Measurements from ENCODE around the gene SYNGAP1. TPM values are rescaled to one million over a fixed set of nuclear protein-coding genes. Genes with fewer than 3 reads are reported as not detected.
"Not testable (repeated sequence)": the region's sequence is repeated elsewhere in the genome, so short reads cannot be mapped to it uniquely, and the experiment has no call there.

The SYNGAP1 gene
- total and polyA plus RNA-seq, 4 donors, result 0.32 to 1.8 (median 1.1) TPM

DNA sequence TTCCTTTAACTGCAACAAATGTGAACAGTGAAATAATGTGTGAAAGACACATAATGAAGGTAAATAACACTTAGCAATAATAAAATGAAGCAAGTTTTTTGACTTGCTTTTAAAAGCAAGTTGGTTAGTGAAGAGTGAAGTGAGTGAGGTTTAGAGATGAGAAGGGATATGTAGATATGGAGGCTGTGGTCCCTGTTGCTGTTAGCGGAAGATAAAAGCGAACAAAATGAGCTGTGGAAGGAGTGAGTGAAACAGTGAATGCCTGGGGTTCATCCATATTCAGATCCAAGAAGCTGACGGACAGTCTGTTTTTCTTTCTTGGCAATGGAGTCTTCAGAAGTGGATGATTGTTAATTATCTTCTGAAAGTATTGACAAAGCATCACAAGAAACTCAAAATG, 58.0 kb downstream of the SYNGAP1 start:
- DNase-seq (ENCODE audit: low spot score), result no peak
- H3K4me1 ChIP-seq (ENCODE audit: control insufficient read depth in 4 of 4, insufficient read depth in 4 of 4, low read length in 3 of 4), result no peaks in the 10 kb centered on the region
- 73% methylated on average over 3 of the region's 3 CpGs for WGBS
- no peaks in the 10 kb centered on the region for H3K27me3 ChIP-seq (ENCODE audit: control insufficient read depth in 4 of 4, insufficient read depth in 4 of 4, low read length in 3 of 4)
- no peaks in the 10 kb centered on the region for H3K36me3 ChIP-seq (ENCODE audit: control insufficient read depth in 4 of 4, insufficient read depth in 3 of 4, low read depth in 1 of 4, low read length in 3 of 4)
- no peak overlapping the region for H3K9ac ChIP-seq (ENCODE audit: low read depth in 1 of 2, low read length in 2 of 2)
- H3K4me3 ChIP-seq (ENCODE audit: low read depth in 1 of 3, low read length in 3 of 3), result no peak overlapping the region
- no peak overlapping the region for H3K27ac ChIP-seq (ENCODE audit: low read depth in 1 of 2, low read length in 2 of 2)
- H3K9me3 ChIP-seq (ENCODE audit: control insufficient read depth in 4 of 4, low read length in 3 of 4), result no peaks in the 10 kb centered on the region
- TF ChIP-seq, protein P1, sequence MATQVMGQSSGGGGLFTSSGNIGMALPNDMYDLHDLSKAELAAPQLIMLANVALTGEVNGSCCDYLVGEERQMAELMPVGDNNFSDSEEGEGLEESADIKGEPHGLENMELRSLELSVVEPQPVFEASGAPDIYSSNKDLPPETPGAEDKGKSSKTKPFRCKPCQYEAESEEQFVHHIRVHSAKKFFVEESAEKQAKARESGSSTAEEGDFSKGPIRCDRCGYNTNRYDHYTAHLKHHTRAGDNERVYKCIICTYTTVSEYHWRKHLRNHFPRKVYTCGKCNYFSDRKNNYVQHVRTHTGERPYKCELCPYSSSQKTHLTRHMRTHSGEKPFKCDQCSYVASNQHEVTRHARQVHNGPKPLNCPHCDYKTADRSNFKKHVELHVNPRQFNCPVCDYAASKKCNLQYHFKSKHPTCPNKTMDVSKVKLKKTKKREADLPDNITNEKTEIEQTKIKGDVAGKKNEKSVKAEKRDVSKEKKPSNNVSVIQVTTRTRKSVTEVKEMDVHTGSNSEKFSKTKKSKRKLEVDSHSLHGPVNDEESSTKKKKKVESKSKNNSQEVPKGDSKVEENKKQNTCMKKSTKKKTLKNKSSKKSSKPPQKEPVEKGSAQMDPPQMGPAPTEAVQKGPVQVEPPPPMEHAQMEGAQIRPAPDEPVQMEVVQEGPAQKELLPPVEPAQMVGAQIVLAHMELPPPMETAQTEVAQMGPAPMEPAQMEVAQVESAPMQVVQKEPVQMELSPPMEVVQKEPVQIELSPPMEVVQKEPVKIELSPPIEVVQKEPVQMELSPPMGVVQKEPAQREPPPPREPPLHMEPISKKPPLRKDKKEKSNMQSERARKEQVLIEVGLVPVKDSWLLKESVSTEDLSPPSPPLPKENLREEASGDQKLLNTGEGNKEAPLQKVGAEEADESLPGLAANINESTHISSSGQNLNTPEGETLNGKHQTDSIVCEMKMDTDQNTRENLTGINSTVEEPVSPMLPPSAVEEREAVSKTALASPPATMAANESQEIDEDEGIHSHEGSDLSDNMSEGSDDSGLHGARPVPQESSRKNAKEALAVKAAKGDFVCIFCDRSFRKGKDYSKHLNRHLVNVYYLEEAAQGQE (IDR thresholded peaks at IDR 0.05), result no peak
- TF ChIP-seq, protein P2, sequence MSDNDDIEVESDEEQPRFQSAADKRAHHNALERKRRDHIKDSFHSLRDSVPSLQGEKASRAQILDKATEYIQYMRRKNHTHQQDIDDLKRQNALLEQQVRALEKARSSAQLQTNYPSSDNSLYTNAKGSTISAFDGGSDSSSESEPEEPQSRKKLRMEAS (IDR thresholded peaks at IDR 0.05), result no peak
- TF ChIP-seq GABPA (IDR thresholded peaks at IDR 0.05 in 1 of 2, conservative IDR thresholded peaks at IDR 0.05 in 1 of 2), result no peak
- TF ChIP-seq, protein P3, sequence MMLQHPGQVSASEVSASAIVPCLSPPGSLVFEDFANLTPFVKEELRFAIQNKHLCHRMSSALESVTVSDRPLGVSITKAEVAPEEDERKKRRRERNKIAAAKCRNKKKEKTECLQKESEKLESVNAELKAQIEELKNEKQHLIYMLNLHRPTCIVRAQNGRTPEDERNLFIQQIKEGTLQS (IDR thresholded peaks at IDR 0.05), result no peak

DNA sequence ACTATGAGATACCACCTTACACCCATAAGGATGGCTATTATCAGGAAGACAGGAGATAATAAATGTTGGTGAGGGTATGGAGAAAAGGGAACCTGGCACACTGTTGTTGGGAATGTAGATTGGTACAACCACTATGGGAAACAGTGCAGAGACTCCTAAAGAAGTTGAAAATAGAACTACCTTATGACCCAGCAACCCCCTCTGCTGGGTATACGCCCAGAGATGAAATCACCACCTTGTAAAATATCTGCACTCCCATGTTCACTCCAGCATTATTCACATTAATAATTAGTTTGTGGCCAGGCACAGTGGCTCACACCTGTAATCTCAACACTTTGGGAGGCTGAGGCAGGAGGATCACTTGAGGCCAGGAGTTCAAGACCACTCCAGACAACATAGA, 61.3 kb downstream of the SYNGAP1 start:
- H3K9ac ChIP-seq (ENCODE audit: low read depth in 1 of 2, low read length in 2 of 2), result no peak overlapping the region
- no peak for DNase-seq (ENCODE audit: low spot score)
- no peaks in the 10 kb centered on the region for H3K9me3 ChIP-seq (ENCODE audit: control insufficient read depth in 4 of 4, low read length in 3 of 4)
- no peak overlapping the region for H3K4me3 ChIP-seq (ENCODE audit: low read depth in 1 of 3, low read length in 3 of 3)
- TF ChIP-seq JUND (IDR thresholded peaks at IDR 0.05) (no peak), FOXA1 (IDR thresholded peaks at IDR 0.05) (no peak), EGR1 (IDR thresholded peaks at IDR 0.05; ENCODE audit: low read depth in 2 of 2) (no peak), TAF1 (conservative IDR thresholded peaks at IDR 0.05) (no peak), YY1 (IDR thresholded peaks at IDR 0.05) (no peak)
- TF ChIP-seq, protein P4, sequence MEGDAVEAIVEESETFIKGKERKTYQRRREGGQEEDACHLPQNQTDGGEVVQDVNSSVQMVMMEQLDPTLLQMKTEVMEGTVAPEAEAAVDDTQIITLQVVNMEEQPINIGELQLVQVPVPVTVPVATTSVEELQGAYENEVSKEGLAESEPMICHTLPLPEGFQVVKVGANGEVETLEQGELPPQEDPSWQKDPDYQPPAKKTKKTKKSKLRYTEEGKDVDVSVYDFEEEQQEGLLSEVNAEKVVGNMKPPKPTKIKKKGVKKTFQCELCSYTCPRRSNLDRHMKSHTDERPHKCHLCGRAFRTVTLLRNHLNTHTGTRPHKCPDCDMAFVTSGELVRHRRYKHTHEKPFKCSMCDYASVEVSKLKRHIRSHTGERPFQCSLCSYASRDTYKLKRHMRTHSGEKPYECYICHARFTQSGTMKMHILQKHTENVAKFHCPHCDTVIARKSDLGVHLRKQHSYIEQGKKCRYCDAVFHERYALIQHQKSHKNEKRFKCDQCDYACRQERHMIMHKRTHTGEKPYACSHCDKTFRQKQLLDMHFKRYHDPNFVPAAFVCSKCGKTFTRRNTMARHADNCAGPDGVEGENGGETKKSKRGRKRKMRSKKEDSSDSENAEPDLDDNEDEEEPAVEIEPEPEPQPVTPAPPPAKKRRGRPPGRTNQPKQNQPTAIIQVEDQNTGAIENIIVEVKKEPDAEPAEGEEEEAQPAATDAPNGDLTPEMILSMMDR (IDR thresholded peaks at IDR 0.05; ENCODE audit: low read depth, low read length, missing input control), result no peak
- no peak overlapping the region for H3K27ac ChIP-seq (ENCODE audit: low read depth in 1 of 2, low read length in 2 of 2)
- 71% methylated on average over 1 of the region's 1 CpG for WGBS
- no peaks in the 10 kb centered on the region for H3K27me3 ChIP-seq (ENCODE audit: control insufficient read depth in 4 of 4, insufficient read depth in 4 of 4, low read length in 3 of 4)
- H3K4me1 ChIP-seq (ENCODE audit: control insufficient read depth in 4 of 4, insufficient read depth in 4 of 4, low read length in 3 of 4), result no peaks in the 10 kb centered on the region
- no peaks in the 10 kb centered on the region for H3K36me3 ChIP-seq (ENCODE audit: control insufficient read depth in 4 of 4, insufficient read depth in 3 of 4, low read depth in 1 of 4, low read length in 3 of 4)

DNA sequence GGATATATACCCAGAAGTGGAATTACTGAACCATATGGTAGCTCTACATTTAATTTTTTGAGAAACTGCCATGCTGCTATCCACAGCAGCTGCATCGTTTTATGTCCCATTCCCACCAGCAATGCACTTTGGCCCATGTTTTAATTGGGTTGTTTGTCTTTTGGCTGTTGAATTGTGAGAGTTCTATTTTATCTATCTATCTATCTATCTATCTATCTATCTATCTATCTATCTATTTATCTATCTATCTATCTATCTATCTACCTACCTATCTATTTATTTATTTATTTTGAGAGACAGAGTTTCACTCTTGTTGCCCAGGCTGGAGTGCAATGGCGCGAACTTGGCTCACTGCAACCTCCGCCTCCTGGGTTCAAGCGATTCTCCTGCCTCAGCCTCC, 62.8 kb downstream of the SYNGAP1 start:
- WGBS, result 95% methylated on average over 5 of the region's 5 CpGs

More for the DNA sequence above, 62.8 kb downstream of the SYNGAP1 start:
- not testable (repeated sequence) for H3K4me3 ChIP-seq (ENCODE audit: low read depth in 1 of 3, low read length in 3 of 3); H3K9me3 ChIP-seq (ENCODE audit: control insufficient read depth in 4 of 4, low read length in 3 of 4); H3K4me1 ChIP-seq (ENCODE audit: control insufficient read depth in 4 of 4, insufficient read depth in 4 of 4, low read length in 3 of 4); H3K36me3 ChIP-seq (ENCODE audit: control insufficient read depth in 4 of 4, insufficient read depth in 3 of 4, low read depth in 1 of 4, low read length in 3 of 4); DNase-seq (ENCODE audit: low spot score); H3K27me3 ChIP-seq (ENCODE audit: control insufficient read depth in 4 of 4, insufficient read depth in 4 of 4, low read length in 3 of 4); H3K9ac ChIP-seq (ENCODE audit: low read depth in 1 of 2, low read length in 2 of 2); H3K27ac ChIP-seq (ENCODE audit: low read depth in 1 of 2, low read length in 2 of 2)

Data from liver (tissue), 9 donors.